HG03159 (cell line): Measurements from ENCODE around the gene FMO4.
A peak's percentile ranks its signal among the peaks of the same experiment; 100 is the strongest.
"Not testable (repeated sequence)": the region's sequence is repeated elsewhere in the genome, so short reads cannot be mapped to it uniquely, and the experiment has no call there.

Experiments used
- ATAC-seq: cut with Tn5 transposase; IDR thresholded peaks from one replicate; pipeline ENCODE4 v1.9.1; 2021; ENCODE audit warnings: mild to moderate bottlenecking, moderate library complexity; ENCODE audit not compliant: unreplicated experiment

Gene FMO4, protein sequence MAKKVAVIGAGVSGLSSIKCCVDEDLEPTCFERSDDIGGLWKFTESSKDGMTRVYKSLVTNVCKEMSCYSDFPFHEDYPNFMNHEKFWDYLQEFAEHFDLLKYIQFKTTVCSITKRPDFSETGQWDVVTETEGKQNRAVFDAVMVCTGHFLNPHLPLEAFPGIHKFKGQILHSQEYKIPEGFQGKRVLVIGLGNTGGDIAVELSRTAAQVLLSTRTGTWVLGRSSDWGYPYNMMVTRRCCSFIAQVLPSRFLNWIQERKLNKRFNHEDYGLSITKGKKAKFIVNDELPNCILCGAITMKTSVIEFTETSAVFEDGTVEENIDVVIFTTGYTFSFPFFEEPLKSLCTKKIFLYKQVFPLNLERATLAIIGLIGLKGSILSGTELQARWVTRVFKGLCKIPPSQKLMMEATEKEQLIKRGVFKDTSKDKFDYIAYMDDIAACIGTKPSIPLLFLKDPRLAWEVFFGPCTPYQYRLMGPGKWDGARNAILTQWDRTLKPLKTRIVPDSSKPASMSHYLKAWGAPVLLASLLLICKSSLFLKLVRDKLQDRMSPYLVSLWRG

GRCh38 chr1:171313835-171314320 lies at the start of gene FMO4:
Gene FMO4 (plus strand): TSS chr1:171314183. CDS start chr1:171319826, 5,643 bp downstream.
- peak; percentile 100 for ATAC-seq

DNA sequence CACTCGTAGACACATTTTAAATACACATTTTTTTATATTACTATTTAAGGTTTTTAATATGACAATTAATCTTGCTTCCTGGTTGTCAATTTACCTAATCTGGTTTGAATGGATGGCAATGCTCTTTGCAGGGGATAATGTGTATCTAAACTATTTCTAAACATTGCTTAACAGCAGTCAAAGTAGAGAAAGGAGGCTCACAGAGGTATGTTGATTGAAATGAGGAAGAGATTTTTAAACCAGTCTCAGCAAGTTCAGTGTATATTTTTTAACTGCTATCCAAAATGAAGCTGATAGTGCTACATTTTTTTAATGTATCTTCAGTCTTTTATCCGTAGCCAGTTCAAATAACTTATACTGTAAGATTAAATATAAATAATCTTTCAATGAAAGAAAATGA lies 48.3 kb upstream of the FMO4 start:
- no peak for ATAC-seq

DNA sequence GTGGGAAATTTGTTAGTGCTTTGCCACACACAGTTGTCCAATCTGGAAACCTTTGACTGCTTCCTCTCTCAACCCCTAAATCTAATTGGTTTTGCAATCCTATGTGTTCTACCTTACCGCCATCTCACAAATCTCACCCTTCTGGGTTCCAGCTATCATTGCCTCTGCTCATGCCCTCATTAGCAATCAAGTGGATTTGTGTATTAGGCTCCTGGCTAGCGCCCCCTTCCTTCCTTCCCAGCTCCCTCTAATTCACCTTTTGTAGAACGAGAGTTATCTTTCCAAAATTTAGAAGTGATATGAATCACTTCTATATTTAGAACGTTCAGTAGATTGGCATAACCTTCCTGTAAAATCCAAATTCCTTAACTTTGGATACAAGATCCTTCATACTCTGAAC lies 47.1 kb upstream of the FMO4 start:
- no peak for ATAC-seq

DNA sequence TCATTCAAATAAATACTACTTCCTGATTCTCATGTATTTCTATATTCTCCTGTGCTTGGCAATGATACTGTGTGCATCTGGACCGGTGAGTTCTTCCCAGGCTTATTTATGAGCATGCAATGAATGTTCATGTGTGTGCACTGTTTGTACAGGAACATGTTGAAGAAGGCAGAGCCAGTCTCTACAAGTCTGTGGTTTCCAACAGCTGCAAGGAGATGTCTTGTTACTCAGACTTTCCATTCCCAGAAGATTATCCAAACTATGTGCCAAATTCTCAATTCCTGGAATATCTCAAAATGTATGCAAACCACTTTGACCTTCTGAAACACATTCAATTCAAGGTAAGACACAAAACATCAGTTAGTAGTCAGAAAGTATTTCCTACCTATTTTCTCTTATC lies 46.6 kb upstream of the FMO4 start:
- ATAC-seq: no peak

GRCh38 chr1:171270806-171271205 lies 43.2 kb upstream of the FMO4 start:
- no peak for ATAC-seq

- no peak for ATAC-seq
Measured at GRCh38 chr1:171277534-171277933, 36.4 kb upstream of the FMO4 start.

- no peak for ATAC-seq
Measured at GRCh38 chr1:171279234-171279633, 34.7 kb upstream of the FMO4 start.

DNA sequence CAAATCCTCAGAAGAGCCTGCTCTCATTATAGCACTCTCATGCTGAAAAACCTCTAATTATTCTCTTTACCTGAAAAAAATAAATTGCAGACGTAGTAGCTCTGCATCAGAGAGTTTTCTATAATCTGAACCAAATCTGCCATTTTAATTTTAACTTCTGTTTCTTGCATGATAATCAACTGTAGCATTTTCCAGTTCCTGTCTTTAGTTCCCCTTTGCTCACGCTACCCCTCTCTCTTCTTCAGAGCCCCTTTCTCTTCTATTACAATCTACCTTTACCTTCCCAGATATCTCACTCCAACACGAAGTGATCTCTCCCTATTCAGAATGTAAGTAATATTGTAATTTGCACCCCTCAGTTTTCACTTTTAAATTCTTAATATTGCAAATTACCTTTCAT lies 34.3 kb upstream of the FMO4 start:
- no peak for ATAC-seq

- ATAC-seq: no peak
Measured at GRCh38 chr1:171280599-171280998, 33.4 kb upstream of the FMO4 start.

DNA sequence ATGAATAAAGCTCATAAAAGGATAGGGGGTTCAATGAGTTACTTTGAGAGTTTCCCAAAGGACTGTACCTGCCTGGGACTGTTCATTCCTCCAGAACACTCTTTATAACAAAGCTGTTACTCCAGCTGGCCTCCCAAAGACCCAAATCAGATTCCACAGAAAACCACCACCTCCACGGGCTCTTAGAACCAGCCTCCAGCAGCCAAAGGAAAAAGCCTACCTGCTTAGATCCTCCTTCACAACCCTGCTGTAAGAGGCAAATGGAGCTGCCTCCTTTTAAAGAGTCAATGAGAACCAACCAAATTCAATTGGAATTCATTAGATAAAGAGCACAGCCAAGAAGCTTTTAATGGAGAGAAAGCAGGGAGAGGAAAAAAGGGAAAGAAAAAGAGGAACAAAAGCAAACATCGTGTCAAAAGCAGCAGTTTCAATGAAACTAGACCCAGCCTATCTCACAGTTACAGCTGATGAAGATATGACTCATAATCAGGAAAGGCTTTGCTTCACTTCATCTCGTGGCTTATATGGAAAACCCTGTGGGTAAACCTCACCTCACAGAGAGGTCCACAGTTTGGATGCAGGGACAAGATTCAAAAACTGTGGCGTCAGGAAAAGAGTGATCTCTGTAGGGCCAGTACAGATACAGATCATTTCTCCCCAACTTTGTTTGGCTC lies 27.8 kb upstream of the FMO4 start:
- ATAC-seq: no peak

- ATAC-seq: no peak
Measured at GRCh38 chr1:171290621-171291020, 23.4 kb upstream of the FMO4 start.

- ATAC-seq: no peak
Measured at GRCh38 chr1:171292799-171293198, 21.2 kb upstream of the FMO4 start.

- not testable (repeated sequence) for ATAC-seq
Measured at GRCh38 chr1:171295383-171295782, 18.6 kb upstream of the FMO4 start.

GRCh38 chr1:171295821-171296220 lies 18.2 kb upstream of the FMO4 start:
- no peak for ATAC-seq

GRCh38 chr1:171296897-171297296 lies 17.1 kb upstream of the FMO4 start:
- no peak for ATAC-seq

- no peak for ATAC-seq
Measured at GRCh38 chr1:171298696-171299095, 15.3 kb upstream of the FMO4 start.

DNA sequence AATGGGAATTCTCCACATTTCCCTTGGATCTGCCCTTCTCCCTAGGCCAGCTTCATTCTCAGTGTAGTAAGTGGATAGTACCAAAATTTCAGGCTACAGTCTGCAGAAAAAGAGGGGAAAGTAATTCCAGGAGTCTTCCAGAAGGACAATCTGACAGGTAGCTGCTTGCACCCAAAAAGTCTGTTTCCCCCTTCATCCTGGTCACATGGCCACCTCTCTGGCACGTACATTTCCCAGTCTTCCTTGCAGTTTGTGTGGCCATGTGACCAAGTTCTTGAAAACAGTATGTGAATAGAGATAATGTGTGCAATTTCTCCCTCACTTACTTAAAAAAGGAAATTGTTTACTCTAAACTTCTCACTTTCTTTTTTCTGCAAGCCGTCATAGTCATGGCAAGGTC lies 14.6 kb upstream of the FMO4 start:
- no peak for ATAC-seq

- ATAC-seq: no peak
Measured at GRCh38 chr1:171300401-171300800, 13.6 kb upstream of the FMO4 start.

DNA sequence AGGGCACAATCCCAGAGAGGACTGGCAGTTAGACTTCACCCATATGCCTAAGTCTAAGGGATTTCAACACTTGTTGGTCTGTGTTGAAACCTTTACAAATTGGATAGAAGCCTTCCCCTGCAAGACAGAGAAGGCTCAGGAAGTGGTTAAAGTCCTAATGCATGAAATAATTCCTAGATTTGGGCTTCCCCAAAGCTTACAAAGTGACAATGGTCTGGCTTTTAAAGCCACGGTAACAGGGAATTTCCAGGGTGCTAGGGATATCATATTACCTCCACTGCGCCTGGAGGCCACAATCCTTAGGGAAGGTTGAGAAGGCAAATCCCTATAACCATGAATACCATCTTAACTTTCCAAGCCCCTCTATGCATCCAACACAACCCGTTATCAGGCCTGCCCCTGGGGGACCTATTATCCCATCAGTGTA lies 3.3 kb upstream of the FMO4 start:
- no peak for ATAC-seq

- no peak for ATAC-seq
Measured at GRCh38 chr1:171311771-171312558, 2.0 kb upstream of the FMO4 start.

GRCh38 chr1:171313319-171313834 lies 606 bp upstream of the FMO4 start:
- peak; percentile 46 for ATAC-seq
